ENCODE results near the gene PRMT3.
"Not testable (repeated sequence)": the region's sequence is repeated elsewhere in the genome, so short reads cannot be mapped to it uniquely, and the experiment has no call there.

Gene PRMT3

GRCh38 chr11:20387261-20388095 lies at the start of gene PRMT3:
Gene PRMT3, plus strand, starts transcription at chr11:20387716. Its CDS starts 31 bp downstream, at chr11:20387747.
- peak; percentile 95 for DNase-seq (ENCODE audit: low spot score)

- no peak for DNase-seq (ENCODE audit: low spot score)
Measured at GRCh38 chr11:20342347-20343141, 45.0 kb upstream of the PRMT3 start.

- DNase-seq (ENCODE audit: low spot score) = no peak
Measured at GRCh38 chr11:20351136-20351535, 36.4 kb upstream of the PRMT3 start.

- DNase-seq (ENCODE audit: low spot score) = no peak
Measured at GRCh38 chr11:20351751-20352262, 35.7 kb upstream of the PRMT3 start.

- peak; percentile 72 for DNase-seq (ENCODE audit: low spot score)
Measured at GRCh38 chr11:20353829-20354434, 33.6 kb upstream of the PRMT3 start.

GRCh38 chr11:20355221-20356219 lies 32.0 kb upstream of the PRMT3 start:
- DNase-seq (ENCODE audit: low spot score) = peak; percentile 70

GRCh38 chr11:20357150-20357549 lies 30.4 kb upstream of the PRMT3 start:
- no peak for DNase-seq (ENCODE audit: low spot score)

- no peak for DNase-seq (ENCODE audit: low spot score)
Measured at GRCh38 chr11:20360650-20361049, 26.9 kb upstream of the PRMT3 start.

- DNase-seq (ENCODE audit: low spot score) = no peak
Measured at GRCh38 chr11:20362481-20362880, 25.0 kb upstream of the PRMT3 start.

GRCh38 chr11:20363149-20363499 lies 24.4 kb upstream of the PRMT3 start:
- no peak for DNase-seq (ENCODE audit: low spot score)

- peak; percentile 81 for DNase-seq (ENCODE audit: low spot score)
Measured at GRCh38 chr11:20363500-20364340, 23.8 kb upstream of the PRMT3 start, which contains the start of gene HTATIP2. Gene HTATIP2, plus strand, starts transcription at chr11:20363714. Its CDS starts 524 bp downstream, at chr11:20364238.

- DNase-seq (ENCODE audit: low spot score) = no peak
Measured at GRCh38 chr11:20364341-20364792, 23.1 kb upstream of the PRMT3 start.

- not testable (repeated sequence) for DNase-seq (ENCODE audit: low spot score)
Measured at GRCh38 chr11:20365465-20365864, 22.1 kb upstream of the PRMT3 start.

GRCh38 chr11:20367313-20367948 lies 20.1 kb upstream of the PRMT3 start:
- peak; percentile 82 for DNase-seq (ENCODE audit: low spot score)

- DNase-seq (ENCODE audit: low spot score) = no peak
Measured at GRCh38 chr11:20368438-20368837, 19.1 kb upstream of the PRMT3 start.

GRCh38 chr11:20369826-20370225 lies 17.7 kb upstream of the PRMT3 start:
- no peak for DNase-seq (ENCODE audit: low spot score)

GRCh38 chr11:20372081-20372626 lies 15.4 kb upstream of the PRMT3 start:
- DNase-seq (ENCODE audit: low spot score) = no peak

GRCh38 chr11:20373147-20373546 lies 14.4 kb upstream of the PRMT3 start:
- no peak for DNase-seq (ENCODE audit: low spot score)

GRCh38 chr11:20373568-20374209 lies 13.8 kb upstream of the PRMT3 start:
- DNase-seq (ENCODE audit: low spot score) = no peak

Measured in Ammon's horn (tissue), 1 donor.